BLaER1 treated with 17β-estradiol and CSF1 and Interleukin-3, amounts not matched to agents 10 nM and 100 nM (cell line): ENCODE data around the gene COX8C.

ENCODE experiments used
- H3K27ac ChIP-seq, 11 experiments: shearing (Covaris generic); formaldehyde crosslinking; 2 replicates each; pipeline ENCODE4 v1.8.1; 2022
- H3K27me3 ChIP-seq, 11 experiments: shearing (Covaris generic); formaldehyde crosslinking; 2 replicates each; pipeline ENCODE4 v1.8.1; 2022
- H3K36me3 ChIP-seq, 11 experiments: shearing (Covaris generic); formaldehyde crosslinking; 2 replicates each; pipeline ENCODE4 v1.8.1; 2022
- H3K4me1 ChIP-seq, 10 experiments: shearing (Covaris generic); formaldehyde crosslinking; 2 replicates each; pipeline ENCODE4 v1.8.1; 2022
- H3K4me2 ChIP-seq, 11 experiments: shearing (Covaris generic); formaldehyde crosslinking; 2 replicates each; pipeline ENCODE4 v1.8.1; 2022
- H3K4me3 ChIP-seq, 10 experiments: shearing (Covaris generic); formaldehyde crosslinking; 2 replicates each; pipeline ENCODE4 v1.8.1; 2022
- H3K9ac ChIP-seq, 11 experiments: shearing (Covaris generic); formaldehyde crosslinking; 2 replicates each; pipeline ENCODE4 v1.8.1; 2022
- H3K9me3 ChIP-seq, 11 experiments: shearing (Covaris generic); formaldehyde crosslinking; replicated peaks in 1 of 11; 2 replicates each; pipeline ENCODE4 v1.8.1; 2022
- H4K20me1 ChIP-seq, 11 experiments: shearing (Covaris generic); formaldehyde crosslinking; 2 replicates each; pipeline ENCODE4 v1.8.1; 2022
- Cebpa-rat ChIP-seq, 11 experiments: shearing (Covaris generic); IDR thresholded peaks; 2 replicates each; pipeline ENCODE4 v1.8.1; 2022

COX8C gene

DNA sequence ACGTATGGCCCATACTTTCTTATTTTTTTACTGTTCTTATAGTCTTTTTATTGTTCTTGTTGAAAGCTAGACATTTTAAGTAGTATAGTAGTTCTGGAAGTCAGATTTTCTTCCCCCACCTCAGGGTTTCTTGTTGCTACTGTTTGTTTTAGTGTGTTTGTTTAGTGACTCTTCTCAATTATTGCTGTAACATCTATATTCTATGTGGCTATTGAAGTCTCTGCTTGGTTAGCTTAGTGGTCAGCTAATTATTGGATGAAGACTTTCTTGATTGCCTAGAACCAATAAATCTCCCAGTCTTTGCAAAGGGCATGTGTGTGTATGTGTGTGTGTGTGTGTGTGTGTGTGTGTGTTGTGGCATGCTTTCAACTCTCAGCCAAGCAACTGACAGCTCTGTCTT lies 49.5 kb downstream of the COX8C start:
- peaks cover 20 to 41% (median 28%) of the 10 kb centered on the region in 11 experiments for H3K9me3 ChIP-seq
- H3K4me3 ChIP-seq = no peak overlapping the region
- H3K4me1 ChIP-seq = peaks cover 0 to 14% (median 2%) of the 10 kb centered on the region in 10 experiments; a peak in 7 of 20 replicates
- no peaks in the 10 kb centered on the region for H4K20me1 ChIP-seq
- H3K9ac ChIP-seq = no peak overlapping the region
- no peak for TF ChIP-seq Cebpa-rat (IDR thresholded peaks at IDR 0.05)
- H3K27me3 ChIP-seq = no peaks in the 10 kb centered on the region
- no peak overlapping the region for H3K4me2 ChIP-seq
- no peak overlapping the region for H3K27ac ChIP-seq
- no peaks in the 10 kb centered on the region for H3K36me3 ChIP-seq
